GM18502 (cell line): ENCODE results near the gene STARD7.
A peak's percentile ranks its signal among the peaks of the same experiment; 100 is the strongest.
"Not testable (repeated sequence)": the region's sequence is repeated elsewhere in the genome, so short reads cannot be mapped to it uniquely, and the experiment has no call there.

Source experiments
- ATAC-seq: cut with Tn5 transposase; IDR thresholded peaks from one replicate; pipeline ENCODE4 v1.9.1; 2021; ENCODE audit warnings: mild to moderate bottlenecking; ENCODE audit not compliant: unreplicated experiment, poor library complexity

STARD7 gene

GRCh38 chr2:96208143-96209010 is at the start of gene STARD7:
Gene STARD7, minus strand, starts transcription at chr2:96208827. Its CDS starts 393 bp downstream, at chr2:96208434.
- ATAC-seq: peak; percentile 86

GRCh38 chr2:96257744-96258143 is 49.1 kb upstream of the STARD7 start:
- not testable (repeated sequence) for ATAC-seq

GRCh38 chr2:96256611-96257113 is 48.0 kb upstream of the STARD7 start:
- ATAC-seq: no peak

- ATAC-seq: no peak
These were observed 45.9 kb upstream of the STARD7 start for GRCh38 chr2:96254571-96254970.

- ATAC-seq: no peak
These were observed 44.4 kb upstream of the STARD7 start for GRCh38 chr2:96253006-96253405.

DNA sequence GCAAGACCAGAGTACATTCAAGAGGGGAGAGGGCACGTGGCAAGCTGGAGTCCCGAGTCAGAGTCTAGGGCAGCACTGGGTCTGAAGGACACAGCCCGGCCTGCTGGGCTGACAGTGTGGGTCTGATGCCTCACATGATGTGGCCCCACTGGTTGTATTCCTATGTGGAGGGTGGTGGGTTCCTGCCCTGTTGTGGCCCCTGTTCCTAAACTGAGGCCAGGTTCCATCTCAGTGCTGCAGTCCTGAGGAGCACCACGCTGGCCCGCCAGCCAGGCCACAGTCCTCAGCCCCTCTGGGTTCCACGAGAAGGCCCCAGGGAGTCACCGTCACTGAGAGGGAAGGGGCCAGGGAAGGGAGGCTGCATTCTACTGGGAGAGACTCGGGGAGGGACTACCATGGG is 43.9 kb upstream of the STARD7 start:
- ATAC-seq: no peak

GRCh38 chr2:96251721-96252292 is 43.2 kb upstream of the STARD7 start:
- ATAC-seq: no peak

GRCh38 chr2:96250188-96250587 is 41.6 kb upstream of the STARD7 start:
- no peak for ATAC-seq

GRCh38 chr2:96249654-96250053 is 41.0 kb upstream of the STARD7 start:
- no peak for ATAC-seq

- ATAC-seq: no peak
These were observed 40.0 kb upstream of the STARD7 start for GRCh38 chr2:96248624-96249023.

DNA sequence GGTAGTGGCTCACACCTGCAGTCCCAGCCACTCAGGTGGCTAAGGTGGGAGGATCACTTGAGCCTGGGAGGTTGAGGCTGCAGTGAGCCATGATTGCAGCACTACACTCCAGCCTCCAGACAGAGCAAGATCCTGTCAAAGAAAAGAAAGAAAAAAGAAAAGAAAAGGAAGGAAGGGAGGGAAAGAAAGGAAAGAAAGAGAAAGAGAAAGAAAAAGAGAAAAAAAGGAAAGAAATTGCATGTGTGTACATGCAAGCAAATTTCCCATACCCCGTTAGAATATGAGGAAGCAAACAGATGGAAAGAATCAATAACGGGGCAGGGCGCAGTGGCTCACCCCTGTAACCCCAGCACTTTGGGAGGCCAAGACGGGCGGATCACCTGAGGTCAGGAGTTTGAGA is 39.3 kb upstream of the STARD7 start:
- ATAC-seq: no peak

- ATAC-seq: no peak
These were observed 38.4 kb upstream of the STARD7 start for GRCh38 chr2:96247009-96247408.

DNA sequence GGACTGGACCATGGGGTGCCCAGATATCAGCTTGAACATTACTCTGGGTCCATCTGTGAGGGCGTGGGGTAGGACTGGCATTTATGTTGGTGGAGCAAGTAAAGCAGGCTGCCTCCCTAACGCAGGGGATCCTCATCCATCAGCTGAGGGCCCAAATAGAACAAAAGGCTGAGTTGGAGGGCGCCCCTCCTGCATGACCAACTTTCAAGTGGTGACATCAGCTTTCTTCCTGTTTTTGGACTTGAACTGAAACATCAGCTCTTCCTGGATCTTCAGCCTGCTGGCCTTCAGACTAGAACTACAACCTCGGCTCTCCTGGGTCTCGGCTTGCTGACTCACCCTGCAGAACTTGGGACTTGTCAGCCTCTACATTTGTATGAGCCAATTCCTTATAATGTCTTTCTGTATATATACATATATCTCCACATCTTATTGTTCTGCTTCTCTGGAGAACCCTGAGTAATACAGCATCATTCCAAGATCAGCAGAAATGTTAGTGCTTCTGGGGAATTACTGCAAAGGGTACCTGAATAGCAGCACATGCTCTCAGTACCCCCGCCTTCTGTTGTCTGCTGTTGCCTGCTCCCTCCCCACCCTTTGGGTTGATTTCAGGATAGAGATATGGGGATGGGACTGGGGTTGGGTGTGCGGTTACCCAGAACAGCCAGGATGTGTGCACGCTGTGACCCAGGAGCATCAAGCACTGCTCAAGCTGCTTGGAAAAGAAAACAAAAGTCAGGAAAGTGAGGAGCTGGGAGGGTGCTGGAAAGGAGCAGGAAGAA is 37.2 kb upstream of the STARD7 start:
- ATAC-seq: no peak

DNA sequence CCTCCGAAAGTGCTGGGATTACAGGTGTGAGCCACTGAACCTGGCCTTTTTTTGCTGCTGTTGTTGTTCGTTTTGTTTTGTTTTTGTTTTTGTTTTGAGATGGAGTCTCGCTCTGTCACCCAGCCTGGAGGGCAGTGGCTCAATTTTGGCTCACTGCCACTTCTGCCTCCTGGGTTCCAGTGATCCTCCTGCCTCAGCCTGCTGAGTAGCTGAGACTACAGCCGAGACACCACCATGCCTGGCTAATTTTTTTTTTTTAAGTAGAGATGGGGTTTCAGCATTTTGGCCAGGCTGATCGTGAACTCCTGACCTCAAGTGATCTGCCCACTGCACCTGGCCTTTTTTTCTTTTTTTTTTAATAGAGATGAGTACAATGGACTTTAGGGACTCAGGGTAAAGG is 35.2 kb upstream of the STARD7 start:
- no peak for ATAC-seq

- peak; percentile 82 for ATAC-seq
These were observed 33.4 kb upstream of the STARD7 start for GRCh38 chr2:96241900-96242611.

DNA sequence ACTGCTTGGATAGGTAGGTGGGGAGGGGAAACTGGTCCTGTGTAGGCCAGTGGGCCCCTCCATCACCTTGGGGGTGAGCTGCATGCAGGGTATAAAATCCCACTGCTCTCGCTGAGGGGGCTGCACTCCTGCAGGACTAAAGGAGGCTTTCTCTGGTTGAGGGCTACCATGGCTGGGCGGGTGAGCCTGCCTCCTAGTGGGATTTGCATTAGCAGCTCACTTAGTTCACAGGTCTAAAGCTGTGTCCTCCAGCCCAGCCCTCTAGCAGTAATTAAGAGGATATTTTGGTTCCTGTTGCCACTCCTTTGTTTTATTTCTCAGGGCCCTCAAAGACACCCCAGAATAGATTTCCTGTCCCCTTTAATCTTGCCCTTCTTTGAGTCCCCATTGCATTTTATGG is 32.6 kb upstream of the STARD7 start:
- no peak for ATAC-seq

DNA sequence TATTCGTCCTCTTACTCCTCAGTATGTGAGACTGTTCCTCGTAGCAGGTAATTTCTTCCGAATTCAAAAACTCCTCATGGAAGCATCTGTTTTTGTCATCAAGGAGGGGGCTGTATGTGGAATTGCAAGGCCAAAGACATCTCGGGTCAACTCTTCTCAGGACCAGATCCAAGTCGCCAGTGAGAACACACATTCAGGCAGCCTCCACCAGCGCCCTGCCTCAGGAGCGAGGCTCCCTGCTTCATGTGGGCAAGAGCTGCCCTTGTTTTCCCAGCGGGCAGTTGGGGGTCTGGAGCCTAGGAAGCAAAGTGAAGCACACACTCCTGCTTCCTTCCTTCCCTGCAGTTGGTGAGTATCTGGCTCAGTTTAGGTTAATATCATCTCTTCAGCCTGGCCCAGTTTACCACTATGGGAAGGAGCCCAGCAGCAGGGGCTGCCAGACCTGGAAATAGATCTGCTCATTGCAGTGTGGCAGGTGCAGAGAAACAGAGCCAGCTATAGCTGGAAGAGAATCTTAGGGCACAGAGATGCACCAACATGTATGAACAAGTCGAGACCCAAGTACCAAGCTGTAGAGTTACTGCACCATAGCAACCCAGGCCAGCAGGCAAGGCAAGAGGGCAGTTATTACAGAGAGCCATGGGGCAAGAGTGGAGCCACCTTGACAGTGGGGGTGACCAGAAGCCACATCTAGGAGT is 31.9 kb upstream of the STARD7 start:
- no peak for ATAC-seq

- no peak for ATAC-seq
These were observed 31.2 kb upstream of the STARD7 start for GRCh38 chr2:96239745-96240264.

DNA sequence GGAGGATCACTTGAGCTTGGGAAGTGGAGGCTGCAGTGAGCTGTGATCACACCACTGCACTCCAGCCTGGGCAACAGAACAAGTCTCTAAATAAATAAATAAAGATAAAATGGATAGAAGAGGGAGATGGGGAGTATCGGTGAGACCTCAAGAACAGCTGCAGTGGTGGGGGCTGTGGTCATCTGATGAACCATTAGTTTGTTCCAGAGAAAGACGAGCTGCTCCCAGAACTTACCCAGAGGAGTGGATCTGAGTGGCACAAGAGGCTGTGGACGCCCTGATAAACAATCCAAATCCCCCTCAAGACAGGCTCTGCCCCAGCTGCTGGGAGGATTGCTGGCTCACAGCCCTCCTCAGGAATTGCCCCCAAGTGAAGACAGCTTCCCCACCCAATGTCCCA is 30.5 kb upstream of the STARD7 start:
- no peak for ATAC-seq
